Type B pancreatic cell (in vitro differentiated cells): Measurements from ENCODE around the gene RBKS. TPM values are rescaled to one million over a fixed set of nuclear protein-coding genes. Genes with fewer than 3 reads are reported as not detected.

Experiments used
- DNase-seq: peaks from one replicate; pipeline ENCODE4 v3.0.0; 2021; ENCODE audit warnings: mixed read lengths; ENCODE audit not compliant: unreplicated experiment; ENCODE audit errors: extremely low spot score
- H3K27ac Mint-ChIP-seq: 2 replicates; pipeline ENCODE4 v1.8.0; 2021; ENCODE audit warnings: mild to moderate bottlenecking, mixed read lengths
- H3K27me3 Mint-ChIP-seq: 2 replicates; pipeline ENCODE4 v1.8.0; 2021; ENCODE audit warnings: mixed read lengths
- H3K36me3 Mint-ChIP-seq: 2 replicates; pipeline ENCODE4 v1.8.0; 2021; ENCODE audit warnings: mixed read lengths
- H3K4me1 Mint-ChIP-seq: one replicate; pipeline ENCODE4 v1.8.0; 2021; ENCODE audit warnings: mixed read lengths; ENCODE audit not compliant: unreplicated experiment
- H3K4me3 Mint-ChIP-seq: 2 replicates; pipeline ENCODE4 v1.8.0; 2021; ENCODE audit warnings: mild to moderate bottlenecking, mixed read lengths
- H3K9me3 Mint-ChIP-seq: 2 replicates; pipeline ENCODE4 v1.8.0; 2021; ENCODE audit warnings: mixed read lengths
- CTCF ChIP-seq: fragments of 200-600 bp; sonication (generic); conservative IDR thresholded peaks from 2 replicates; pipeline ENCODE4 v1.5.0; 2021; ENCODE audit warnings: antibody characterized with exemption, mild to moderate bottlenecking
- total RNA-seq: library from RNA; stranded (reverse); gene quantifications from 2 replicates; pipeline ENCODE4 v1.2.1, GENCODE V29; 2021; ENCODE audit warnings: low replicate concordance

Gene RBKS
- total RNA-seq, 1 donor from 2014 or later = 2.6 TPM

- H3K4me3 Mint-ChIP-seq = no peak overlapping the region
- H3K27ac Mint-ChIP-seq = peak overlapping the region; percentile 71
- H3K27me3 Mint-ChIP-seq = no peaks in the 10 kb centered on the region
- DNase-seq = no peak
- TF ChIP-seq CTCF = no peak
- no peaks in the 10 kb centered on the region for H3K36me3 Mint-ChIP-seq
- no peaks in the 10 kb centered on the region for H3K4me1 Mint-ChIP-seq
- H3K9me3 Mint-ChIP-seq = no peaks in the 10 kb centered on the region
These were observed 46.2 kb downstream of the RBKS start for GRCh38 chr2:27843992-27844391.

GRCh38 chr2:27842894-27843293 lies 47.3 kb downstream of the RBKS start:
- no peak overlapping the region for H3K4me3 Mint-ChIP-seq
- peaks cover 3% of the 10 kb centered on the region for H3K36me3 Mint-ChIP-seq
- no peaks in the 10 kb centered on the region for H3K9me3 Mint-ChIP-seq
- H3K27ac Mint-ChIP-seq = no peak overlapping the region
- TF ChIP-seq CTCF = no peak
- no peaks in the 10 kb centered on the region for H3K27me3 Mint-ChIP-seq
- DNase-seq = no peak
- no peaks in the 10 kb centered on the region for H3K4me1 Mint-ChIP-seq

GRCh38 chr2:27839022-27839618 lies 51.1 kb downstream of the RBKS start:
- no peak overlapping the region for H3K4me3 Mint-ChIP-seq
- TF ChIP-seq CTCF = no peak
- no peak for DNase-seq
- H3K4me1 Mint-ChIP-seq = no peaks in the 10 kb centered on the region
- no peaks in the 10 kb centered on the region for H3K27me3 Mint-ChIP-seq
- no peaks in the 10 kb centered on the region for H3K9me3 Mint-ChIP-seq
- no peak overlapping the region for H3K27ac Mint-ChIP-seq
- H3K36me3 Mint-ChIP-seq = peaks cover 3% of the 10 kb centered on the region

GRCh38 chr2:27838502-27838901 lies 51.7 kb downstream of the RBKS start:
- TF ChIP-seq CTCF = no peak
- Mint-ChIP-seq H3K27ac (no peak overlapping the region), H3K9me3 (no peaks in the 10 kb centered on the region), H3K36me3 (peaks cover 3% of the 10 kb centered on the region), H3K27me3 (no peaks in the 10 kb centered on the region), H3K4me3 (no peak overlapping the region), H3K4me1 (no peaks in the 10 kb centered on the region)
- DNase-seq = no peak

- Mint-ChIP-seq H3K27me3 (no peaks in the 10 kb centered on the region), H3K4me1 (peaks cover 5% of the 10 kb centered on the region), H3K27ac (no peak overlapping the region), H3K4me3 (no peak overlapping the region), H3K9me3 (no peaks in the 10 kb centered on the region), H3K36me3 (peaks cover 3% of the 10 kb centered on the region)
- TF ChIP-seq CTCF = no peak
- no peak for DNase-seq
These were observed 56.3 kb downstream of the RBKS start for GRCh38 chr2:27833931-27834330.

GRCh38 chr2:27832396-27832795 lies 57.8 kb downstream of the RBKS start:
- DNase-seq = no peak
- no peak overlapping the region for H3K27ac Mint-ChIP-seq
- no peaks in the 10 kb centered on the region for H3K36me3 Mint-ChIP-seq
- no peaks in the 10 kb centered on the region for H3K27me3 Mint-ChIP-seq
- no peaks in the 10 kb centered on the region for H3K9me3 Mint-ChIP-seq
- no peak overlapping the region for H3K4me3 Mint-ChIP-seq
- peaks cover 5% of the 10 kb centered on the region for H3K4me1 Mint-ChIP-seq
- TF ChIP-seq CTCF = no peak
